ENCODE results near the gene REN. TPM values are rescaled to one million over a fixed set of nuclear protein-coding genes. Genes with fewer than 3 reads are reported as not detected.

The REN gene
- total RNA-seq, 1 donor from 2014 or later: not detected

GRCh38 chr1:204139088-204139487 is 27.0 kb downstream of the REN start:
- H3K36me3 ChIP-seq (ENCODE audit: insufficient read depth, low read length): no peaks in the 10 kb centered on the region
- H3K4me3 ChIP-seq (ENCODE audit: insufficient read depth, low read depth, low read length): no peak overlapping the region
- no peaks in the 10 kb centered on the region for H3K27me3 ChIP-seq (ENCODE audit: insufficient read depth, low read length)
- no peak overlapping the region for H3K27ac ChIP-seq (ENCODE audit: low read depth, low read length)
- H3K4me2 ChIP-seq (ENCODE audit: low read length): no peak overlapping the region
- H2AFZ ChIP-seq (ENCODE audit: low read depth, low read length): no peak overlapping the region
- no peaks in the 10 kb centered on the region for H4K20me1 ChIP-seq (ENCODE audit: insufficient read depth, low read length)
- no peak overlapping the region for H3K27ac Mint-ChIP-seq (ENCODE audit: unreplicated experiment)
- no peak for FAIRE-seq
- TF ChIP-seq CTCF (IDR thresholded peaks at IDR 0.05; ENCODE audit: insufficient read depth, low read depth, low read length): no peak
- H3K4me3 Mint-ChIP-seq (ENCODE audit: unreplicated experiment): no peak overlapping the region
- no peaks in the 10 kb centered on the region for H3K79me2 ChIP-seq (ENCODE audit: insufficient read depth, low read length)
- H3K9me3 ChIP-seq (ENCODE audit: insufficient read depth, low read depth, low read length): no peaks in the 10 kb centered on the region
- peaks cover 14% of the 10 kb centered on the region for H3K27me3 Mint-ChIP-seq (ENCODE audit: low read depth, unreplicated experiment)
- H3K4me1 Mint-ChIP-seq (ENCODE audit: low read depth, unreplicated experiment): no peaks in the 10 kb centered on the region
- H3K9me3 Mint-ChIP-seq (ENCODE audit: unreplicated experiment): peaks cover 4% of the 10 kb centered on the region
- DNase-seq (ENCODE audit: low read depth): no peak
- H3K4me1 ChIP-seq (ENCODE audit: insufficient read depth, low read length): no peaks in the 10 kb centered on the region
- peaks cover 11% of the 10 kb centered on the region for H3K36me3 Mint-ChIP-seq (ENCODE audit: low read depth, unreplicated experiment)
- no peak overlapping the region for H3K9ac ChIP-seq (ENCODE audit: low read length)

- H3K27ac Mint-ChIP-seq (ENCODE audit: unreplicated experiment): no peak overlapping the region
- no peak for FAIRE-seq
- TF ChIP-seq EZH2 (IDR thresholded peaks at IDR 0.05; ENCODE audit: insufficient read depth, low read length) (no peak), CTCF (IDR thresholded peaks at IDR 0.05; ENCODE audit: insufficient read depth, low read depth, low read length) (no peak)
Measured at GRCh38 chr1:204136814-204137213, 29.3 kb downstream of the REN start.

GRCh38 chr1:204134103-204134502 is 32.0 kb downstream of the REN start:
- H3K4me2 ChIP-seq (ENCODE audit: low read length): no peak overlapping the region
- no peaks in the 10 kb centered on the region for H3K9me3 ChIP-seq (ENCODE audit: insufficient read depth, low read depth, low read length)
- H3K36me3 ChIP-seq (ENCODE audit: insufficient read depth, low read length): no peaks in the 10 kb centered on the region
- FAIRE-seq (no peak), DNase-seq (ENCODE audit: low read depth) (no peak)
- Mint-ChIP-seq H3K9me3 (ENCODE audit: unreplicated experiment) (peaks cover 3% of the 10 kb centered on the region), H3K4me3 (ENCODE audit: unreplicated experiment) (no peak overlapping the region), H3K36me3 (ENCODE audit: low read depth, unreplicated experiment) (peaks cover 6% of the 10 kb centered on the region), H3K27me3 (ENCODE audit: low read depth, unreplicated experiment) (peaks cover 3% of the 10 kb centered on the region), H3K27ac (ENCODE audit: unreplicated experiment) (no peak overlapping the region), H3K4me1 (ENCODE audit: low read depth, unreplicated experiment) (peaks cover 11% of the 10 kb centered on the region)
- no peaks in the 10 kb centered on the region for H3K27me3 ChIP-seq (ENCODE audit: insufficient read depth, low read length)
- H2AFZ ChIP-seq (ENCODE audit: low read depth, low read length): no peak overlapping the region
- TF ChIP-seq CTCF (IDR thresholded peaks at IDR 0.05; ENCODE audit: insufficient read depth, low read depth, low read length): no peak
- TF ChIP-seq EZH2 (IDR thresholded peaks at IDR 0.05; ENCODE audit: insufficient read depth, low read length): no peak
- H3K4me1 ChIP-seq (ENCODE audit: insufficient read depth, low read length): peaks cover 24% of the 10 kb centered on the region
- H3K27ac ChIP-seq (ENCODE audit: low read depth, low read length): no peak overlapping the region
- no peak overlapping the region for H3K9ac ChIP-seq (ENCODE audit: low read length)
- no peak overlapping the region for H3K4me3 ChIP-seq (ENCODE audit: insufficient read depth, low read depth, low read length)
- no peaks in the 10 kb centered on the region for H3K79me2 ChIP-seq (ENCODE audit: insufficient read depth, low read length)
- H4K20me1 ChIP-seq (ENCODE audit: insufficient read depth, low read length): no peaks in the 10 kb centered on the region

More at GRCh38 chr1:204136814-204137213, 29.3 kb downstream of the REN start:
- H3K9me3 Mint-ChIP-seq (ENCODE audit: unreplicated experiment): peaks cover 4% of the 10 kb centered on the region
- Histone ChIP-seq H3K36me3 (ENCODE audit: insufficient read depth, low read length) (no peaks in the 10 kb centered on the region), H3K27ac (ENCODE audit: low read depth, low read length) (no peak overlapping the region), H3K9me3 (ENCODE audit: insufficient read depth, low read depth, low read length) (no peaks in the 10 kb centered on the region), H4K20me1 (ENCODE audit: insufficient read depth, low read length) (no peaks in the 10 kb centered on the region), H3K4me1 (ENCODE audit: insufficient read depth, low read length) (no peaks in the 10 kb centered on the region), H3K79me2 (ENCODE audit: insufficient read depth, low read length) (no peaks in the 10 kb centered on the region), H3K27me3 (ENCODE audit: insufficient read depth, low read length) (no peaks in the 10 kb centered on the region), H3K4me3 (ENCODE audit: insufficient read depth, low read depth, low read length) (no peak overlapping the region), H3K9ac (ENCODE audit: low read length) (no peak overlapping the region), H3K4me2 (ENCODE audit: low read length) (no peak overlapping the region), H2AFZ (ENCODE audit: low read depth, low read length) (no peak overlapping the region)
- H3K4me3 Mint-ChIP-seq (ENCODE audit: unreplicated experiment): no peak overlapping the region
- no peaks in the 10 kb centered on the region for H3K4me1 Mint-ChIP-seq (ENCODE audit: low read depth, unreplicated experiment)
- DNase-seq (ENCODE audit: low read depth): no peak
- H3K36me3 Mint-ChIP-seq (ENCODE audit: low read depth, unreplicated experiment): peaks cover 9% of the 10 kb centered on the region
- peaks cover 9% of the 10 kb centered on the region for H3K27me3 Mint-ChIP-seq (ENCODE audit: low read depth, unreplicated experiment)
